CD14-positive monocyte (primary cell): ENCODE measurements around the gene MROH8. TPM values are rescaled to one million over a fixed set of nuclear protein-coding genes. Genes with fewer than 3 reads are reported as not detected.

ENCODE experiments used
- DNase-seq, 3 donors: peaks; one replicate each; pipeline ENCODE4 v3.0.0-alpha.2; 2011 to 2022
- H2AFZ ChIP-seq: 2 replicates; pipeline ENCODE4 v1.6.0; 2012; ENCODE audit warnings: mild to moderate bottlenecking, low read depth, low read length, inconsistent platforms; ENCODE audit not compliant: insufficient read depth, poor library complexity, severe bottlenecking
- H3K27ac ChIP-seq, 2 donors: 1 replicate in 1 of 2; 2 replicates in 1 of 2; pipeline ENCODE4 v1.5.1; 2012 to 2013; ENCODE audit warnings: low read length in 2 of 2, control low read depth in 1 of 2, inconsistent platforms in 1 of 2, low read depth in 1 of 2, mild to moderate bottlenecking in 1 of 2
- H3K27me3 ChIP-seq, 2 donors: one replicate each; pipeline versions ENCODE4 v1.6.0 to v1.6.1; 2011 to 2013; ENCODE audit warnings: low read length in 2 of 2; ENCODE audit not compliant: control insufficient read depth in 2 of 2, insufficient read depth in 2 of 2
- H3K36me3 ChIP-seq, 2 donors: replicated peaks in 1 of 2; 1 replicate in 1 of 2; 2 replicates in 1 of 2; pipeline versions ENCODE4 v1.5.1 to v1.6.1; 2012 to 2013; ENCODE audit warnings: low read length in 2 of 2, control low read depth in 1 of 2, inconsistent platforms in 1 of 2, mild to moderate bottlenecking in 1 of 2; ENCODE audit not compliant: insufficient read depth in 2 of 2, control insufficient read depth in 1 of 2
- H3K4me1 ChIP-seq, 2 donors: 1 replicate in 1 of 2; 2 replicates in 1 of 2; pipeline versions ENCODE4 v1.5.1 to v1.6.1; 2012 to 2013; ENCODE audit warnings: low read length in 2 of 2, control low read depth in 1 of 2, inconsistent platforms in 1 of 2, mild to moderate bottlenecking in 1 of 2, moderate library complexity in 1 of 2; ENCODE audit not compliant: insufficient read depth in 2 of 2, control insufficient read depth in 1 of 2
- H3K4me2 ChIP-seq: replicated peaks from 2 replicates; pipeline ENCODE3; 2012; ENCODE audit warnings: low read length, moderate library complexity, mild to moderate bottlenecking; ENCODE audit not compliant: poor library complexity, severe bottlenecking; ENCODE audit errors: extremely low read depth
- H3K4me3 ChIP-seq, 3 experiments: fragments of 200-600 bp in 1 of 3; sonication (generic) in 1 of 3; replicated peaks in 1 of 3; 1 replicate in 2 of 3; 2 replicates in 1 of 3; pipeline ENCODE4 v1.5.1; 2011 to 2013; ENCODE audit warnings: low read length in 3 of 3, mild to moderate bottlenecking in 3 of 3, control low read depth in 2 of 3, low read depth in 2 of 3, inconsistent platforms in 1 of 3, moderate library complexity in 1 of 3
- H3K79me2 ChIP-seq: 2 replicates; pipeline ENCODE4 v1.6.0; 2012; ENCODE audit warnings: mild to moderate bottlenecking, control low read depth, inconsistent platforms, low read length, moderate library complexity; ENCODE audit not compliant: insufficient read depth
- H3K9ac ChIP-seq: 2 replicates; pipeline ENCODE4 v1.6.0; 2017; ENCODE audit warnings: low read length, mild to moderate bottlenecking; ENCODE audit not compliant: insufficient read depth, poor library complexity, severe bottlenecking
- H3K9me3 ChIP-seq, 2 donors: replicated peaks in 1 of 2; 1 replicate in 1 of 2; 2 replicates in 1 of 2; pipeline versions ENCODE4 v1.5.1 to v1.6.1; 2012 to 2013; ENCODE audit warnings: low read length in 2 of 2, control low read depth in 1 of 2; ENCODE audit not compliant: control insufficient read depth in 1 of 2, insufficient read depth in 1 of 2
- H4K20me1 ChIP-seq: 2 replicates; pipeline ENCODE4 v1.6.0; 2012; ENCODE audit warnings: mild to moderate bottlenecking, low read length, control low read depth, moderate library complexity; ENCODE audit not compliant: insufficient read depth
- H3K27ac Mint-ChIP-seq, 7 donors: one replicate each; pipeline ENCODE4 v1.8.0; 2020; ENCODE audit warnings: mild to moderate bottlenecking in 7 of 7, mixed read lengths in 7 of 7, moderate library complexity in 6 of 7, inconsistent platforms in 2 of 7
- H3K27me3 Mint-ChIP-seq, 3 donors: one replicate each; pipeline ENCODE4 v1.8.0; 2021 to 2022; ENCODE audit warnings: low read depth in 3 of 3, mild to moderate bottlenecking in 3 of 3, mixed read lengths in 3 of 3, moderate library complexity in 3 of 3, inconsistent platforms in 1 of 3
- H3K36me3 Mint-ChIP-seq, 2 donors: one replicate each; pipeline ENCODE4 v1.8.0; 2020; ENCODE audit warnings: mixed read lengths in 2 of 2, inconsistent platforms in 1 of 2, mild to moderate bottlenecking in 1 of 2
- H3K4me1 Mint-ChIP-seq: one replicate; pipeline ENCODE4 v1.8.0; 2020; ENCODE audit warnings: mild to moderate bottlenecking, mixed read lengths
- H3K4me3 Mint-ChIP-seq, 2 donors: one replicate each; pipeline ENCODE4 v1.8.0; 2020; ENCODE audit warnings: mild to moderate bottlenecking in 2 of 2, mixed read lengths in 2 of 2, moderate library complexity in 1 of 2
- H3K9me3 Mint-ChIP-seq, 7 donors: one replicate each; pipeline ENCODE4 v1.8.0; 2020 to 2022; ENCODE audit warnings: mixed read lengths in 7 of 7, mild to moderate bottlenecking in 6 of 7, moderate library complexity in 6 of 7, inconsistent platforms in 2 of 7
- CTCF ChIP-seq: fragments of 200-600 bp; IDR thresholded peaks from one replicate; pipeline ENCODE4 v1.8.0; 2022; ENCODE audit warnings: antibody characterized with exemption, mild to moderate bottlenecking
- WGBS: methylation state at CpG from one replicate; pipeline ENCODE4 v1.1.5; 2013; ENCODE audit warnings: missing lambda C conversion rate; ENCODE audit not compliant: insufficient coverage; 5-methylcytosine and 5-hydroxymethylcytosine counted together
- intact Hi-C, 2 donors: fragments of 100-400 bp; cut with micrococcal nuclease; formaldehyde crosslinking; loops; one replicate each; pipeline versions ENCODE4 v1.15.0 to v1.15.1; 2023
- polyA plus RNA-seq, 3 donors: library from polyadenylated mRNA; depleted of rRNA in 1 of 3; unstranded in 2 of 3; stranded (reverse) in 1 of 3; fragments of 300-500 nt in 2 of 3; fragments of >200 nt in 1 of 3; fragmentation: Illumina TruSeq in 2 of 3; gene quantifications; 1 replicate in 2 of 3; 2 replicates in 1 of 3; pipeline ENCODE4 v1.2.3, GENCODE V29; 2012 to 2021

The MROH8 gene
- polyA plus RNA-seq, 3 donors: 0.08 to 1.0 (median 0.52) TPM

GRCh38 chr20:37066168-37066567 is 113.2 kb downstream of the MROH8 start:
- H3K4me2 ChIP-seq: no peak overlapping the region
- no peak overlapping the region for H3K9ac ChIP-seq
- 100% methylated on average over 2 of the region's 2 CpGs for WGBS
- H3K9me3 ChIP-seq: no peaks in the 10 kb centered on the region
- H3K27ac ChIP-seq: peak overlapping the region in 1 of 2 donors; percentile 8
- DNase-seq: no peak
- intact Hi-C loops: no loop called here
- Mint-ChIP-seq H3K27me3 (no peaks in the 10 kb centered on the region), H3K4me3 (no peak overlapping the region), H3K27ac (no peak overlapping the region), H3K36me3 (peaks cover 17 to 60% of the 10 kb centered on the region in 2 donors), H3K9me3 (peaks cover 0 to 3% (median 0%) of the 10 kb centered on the region in 7 donors), H3K4me1 (no peaks in the 10 kb centered on the region)
- H2AFZ ChIP-seq: no peak overlapping the region
- H4K20me1 ChIP-seq: no peaks in the 10 kb centered on the region
- H3K36me3 ChIP-seq: peaks cover 28 to 50% of the 10 kb centered on the region in 2 donors
- no peak overlapping the region for H3K4me3 ChIP-seq
- H3K4me1 ChIP-seq: no peaks in the 10 kb centered on the region
- no peak for TF ChIP-seq CTCF
- H3K27me3 ChIP-seq: no peaks in the 10 kb centered on the region
- peaks cover 17% of the 10 kb centered on the region for H3K79me2 ChIP-seq

- no peaks in the 10 kb centered on the region for H3K4me1 Mint-ChIP-seq
- H3K27me3 Mint-ChIP-seq: peaks cover 0 to 2% (median 0%) of the 10 kb centered on the region in 3 donors
- Histone ChIP-seq H3K27me3 (no peaks in the 10 kb centered on the region), H3K4me2 (no peak overlapping the region), H3K9me3 (no peaks in the 10 kb centered on the region), H3K79me2 (no peaks in the 10 kb centered on the region), H3K27ac (no peak overlapping the region), H3K9ac (no peak overlapping the region), H4K20me1 (no peaks in the 10 kb centered on the region), H2AFZ (no peak overlapping the region), H3K36me3 (peaks cover 32 to 83% of the 10 kb centered on the region in 2 donors), H3K4me1 (no peaks in the 10 kb centered on the region), H3K4me3 (no peak overlapping the region)
- intact Hi-C loops: no loop called here
- peaks cover 58 to 87% of the 10 kb centered on the region in 2 donors for H3K36me3 Mint-ChIP-seq
- no peak for DNase-seq
- no peaks in the 10 kb centered on the region for H3K9me3 Mint-ChIP-seq
- no peak overlapping the region for H3K4me3 Mint-ChIP-seq
- TF ChIP-seq CTCF: no peak
- WGBS: 100% methylated on average over 2 of the region's 3 CpGs
- H3K27ac Mint-ChIP-seq: peak overlapping the region in 1 of 7 donors; percentile 27
Measured at GRCh38 chr20:37055276-37055675, 124.1 kb downstream of the MROH8 start.
